Measurements from ENCODE around the gene IRX3. TPM values are rescaled to one million over a fixed set of nuclear protein-coding genes. Genes with fewer than 3 reads are reported as not detected.

Gene IRX3
- total and polyA plus RNA-seq, 4 donors, result 25.6 to 84.2 (median 56.8) TPM

GRCh38 chr16:54280751-54281150 lies 5.8 kb downstream of the IRX3 start:
- peaks cover 0 to 17% (median 14%) of the 10 kb centered on the region in 5 donors for H3K4me1 ChIP-seq (ENCODE audit: control insufficient read depth in 5 of 5, insufficient read depth in 5 of 5, low read length in 5 of 5)

GRCh38 chr16:54277845-54278703 lies 8.5 kb downstream of the IRX3 start:
- Histone ChIP-seq H3K27ac (ENCODE audit: low read depth in 1 of 2, low read length in 1 of 2) (peak overlapping the region in 1 of 2 donors; percentile 73), H3K9ac (ENCODE audit: insufficient read depth in 1 of 2, low read length in 2 of 2) (peak overlapping the region in 1 of 2 donors; percentile 61), H3K4me3 (no peak overlapping the region), H3K27me3 (ENCODE audit: control insufficient read depth in 3 of 3, insufficient read depth in 3 of 3, low read length in 2 of 3) (peaks cover 3 to 33% (median 31%) of the 10 kb centered on the region in 3 donors), H3K4me1 (ENCODE audit: control insufficient read depth in 5 of 5, insufficient read depth in 5 of 5, low read length in 5 of 5) (peaks cover 0 to 17% (median 7%) of the 10 kb centered on the region in 5 donors), H3K36me3 (ENCODE audit: control insufficient read depth in 4 of 4, insufficient read depth in 4 of 4, low read length in 4 of 4) (no peaks in the 10 kb centered on the region), H3K9me3 (ENCODE audit: control insufficient read depth in 4 of 4, insufficient read depth in 3 of 4, low read length in 3 of 4) (no peaks in the 10 kb centered on the region)
- ATAC-seq (ENCODE audit: insufficient read depth, low FRiP score) (peak; percentile 3), DNase-seq (peak; percentile 60 to 73 (median 64))
- 52 to 60% methylated on average over 17 of the region's 17 CpGs for WGBS, 2 donors
- no peak for TF ChIP-seq CTCF (IDR thresholded peaks at IDR 0.05; ENCODE audit: control extremely low read depth, extremely low read depth)

More at GRCh38 chr16:54280751-54281150, 5.8 kb downstream of the IRX3 start:
- no peak overlapping the region for H3K4me3 ChIP-seq
- H3K9me3 ChIP-seq (ENCODE audit: control insufficient read depth in 4 of 4, insufficient read depth in 3 of 4, low read length in 3 of 4), result peaks cover 0 to 3% (median 0%) of the 10 kb centered on the region in 4 donors
- DNase-seq (no peak), ATAC-seq (ENCODE audit: insufficient read depth, low FRiP score) (no peak)
- H3K36me3 ChIP-seq (ENCODE audit: control insufficient read depth in 4 of 4, insufficient read depth in 4 of 4, low read length in 4 of 4), result no peaks in the 10 kb centered on the region
- 78 to 82% methylated on average over 3 of the region's 3 CpGs for WGBS, 2 donors
- H3K27ac ChIP-seq (ENCODE audit: low read depth in 1 of 2, low read length in 1 of 2), result no peak overlapping the region
- H3K9ac ChIP-seq (ENCODE audit: insufficient read depth in 1 of 2, low read length in 2 of 2), result no peak overlapping the region
- H3K27me3 ChIP-seq (ENCODE audit: control insufficient read depth in 3 of 3, insufficient read depth in 3 of 3, low read length in 2 of 3), result peaks cover 0 to 48% (median 44%) of the 10 kb centered on the region in 3 donors
- TF ChIP-seq CTCF (IDR thresholded peaks at IDR 0.05; ENCODE audit: control extremely low read depth, extremely low read depth), result no peak

- peaks cover 0 to 17% (median 0%) of the 10 kb centered on the region in 5 donors for H3K4me1 ChIP-seq (ENCODE audit: control insufficient read depth in 5 of 5, insufficient read depth in 5 of 5, low read length in 5 of 5)
- ATAC-seq (ENCODE audit: insufficient read depth, low FRiP score), result no peak
- no peak overlapping the region for H3K9ac ChIP-seq (ENCODE audit: insufficient read depth in 1 of 2, low read length in 2 of 2)
- DNase-seq, result no peak
- no peak overlapping the region for H3K27ac ChIP-seq (ENCODE audit: low read depth in 1 of 2, low read length in 1 of 2)
- TF ChIP-seq CTCF (IDR thresholded peaks at IDR 0.05; ENCODE audit: control extremely low read depth, extremely low read depth), result no peak
- H3K9me3 ChIP-seq (ENCODE audit: control insufficient read depth in 4 of 4, insufficient read depth in 3 of 4, low read length in 3 of 4), result peaks cover 0 to 4% (median 0%) of the 10 kb centered on the region in 4 donors
- no peak overlapping the region for H3K4me3 ChIP-seq
- peaks cover 3 to 15% (median 12%) of the 10 kb centered on the region in 3 donors for H3K27me3 ChIP-seq (ENCODE audit: control insufficient read depth in 3 of 3, insufficient read depth in 3 of 3, low read length in 2 of 3)
- WGBS, 2 donors, result 81 to 87% methylated on average over 6 of the region's 6 CpGs
- H3K36me3 ChIP-seq (ENCODE audit: control insufficient read depth in 4 of 4, insufficient read depth in 4 of 4, low read length in 4 of 4), result no peaks in the 10 kb centered on the region
Measured at GRCh38 chr16:54275956-54276355, 10.6 kb downstream of the IRX3 start.

All from lung (tissue), 12 donors.